Psoas muscle (tissue), 8 donors: ENCODE measurements around the gene PFKM. TPM values are rescaled to one million over a fixed set of nuclear protein-coding genes. Genes with fewer than 3 reads are reported as not detected.

ENCODE experiments used
- ATAC-seq, 4 donors: fragments of 200-7000 bp; cut with Tn5 transposase; one replicate each; pipeline ENCODE4 v1.9.1; 2020; ENCODE audit warnings: moderate library complexity in 3 of 4, mild to moderate bottlenecking in 2 of 4
- DNase-seq, 2 donors: peaks; one replicate each; pipeline ENCODE4 v3.0.0-alpha.2; 2020
- H3K27ac ChIP-seq: fragments of 200-600 bp; one replicate; pipeline ENCODE4 v1.8.0; 2022
- H3K27me3 ChIP-seq, 3 donors: fragments of 200-600 bp in 1 of 3; one replicate each; pipeline versions ENCODE4 v1.6.1 to v1.8.0; 2013 to 2022; ENCODE audit warnings: low read length in 2 of 3, mild to moderate bottlenecking in 2 of 3, moderate library complexity in 1 of 3; ENCODE audit not compliant: insufficient read depth in 3 of 3
- H3K36me3 ChIP-seq, 2 donors: fragments of 200-600 bp in 1 of 2; one replicate each; pipeline versions ENCODE4 v1.6.1 to v1.8.0; 2013 to 2022; ENCODE audit warnings: low read depth in 1 of 2, mild to moderate bottlenecking in 1 of 2, moderate library complexity in 1 of 2; ENCODE audit not compliant: insufficient read depth in 1 of 2
- H3K4me1 ChIP-seq: fragments of 200-600 bp; one replicate; pipeline ENCODE4 v1.8.0; 2022
- H3K4me3 ChIP-seq: fragments of 200-600 bp; one replicate; pipeline ENCODE4 v1.8.0; 2022; ENCODE audit warnings: mild to moderate bottlenecking
- H3K9me3 ChIP-seq: fragments of 200-600 bp; one replicate; pipeline ENCODE4 v1.8.0; 2022
- CTCF ChIP-seq: fragments of 200-600 bp; IDR thresholded peaks from one replicate; pipeline ENCODE4 v1.8.0; 2022; ENCODE audit warnings: antibody characterized with exemption
- WGBS, 3 donors: extraction: QIAGEN DNeasy Blood & Tissue Kit; methylation state at CpG; one replicate each; pipeline versions ENCODE4 v1.1.6 to v1.1.7; 2013; 5-methylcytosine and 5-hydroxymethylcytosine counted together
- intact Hi-C, 2 donors: fragments of 100-400 bp; cut with DNase I; formaldehyde crosslinking; loops; one replicate each; pipeline versions ENCODE4 v1.11.0 to v1.14.2; 2022
- polyA plus RNA-seq, 3 donors: library from polyadenylated mRNA; stranded (reverse); fragments of 200-250 nt; gene quantifications; one replicate each; pipeline ENCODE4 v1.2.3, GENCODE V29; 2013
- total RNA-seq, 4 donors: library from RNA; stranded (reverse); fragmentation: NEBNext Ultra II Directional in 2 of 4; extraction: Animal tissue kit (Norgen Biotek cat#: 25700) in 2 of 4; gene quantifications; one replicate each; pipeline versions ENCODE4 v1.2.1 to v1.2.4, GENCODE V29; 2021 to 2023
- donor health status: healthy with polysubstance abuse.
- donor health status: DM: no; HTN: no; CAD: no; lungs with moderate emphysema.
- donor health status: Bipolar disorder and iron deficiency.
- donor health status: healthy.
- donor health status: DM: yes; HTN: yes; CAD: no.
- donor health status: DM: no; HTN: no; CAD: no.
- donor health status: DM: no; HTN: no; CAD: no.
- donor health status: DM: yes; HTN: yes; CAD: no.

Gene PFKM
- total and polyA plus RNA-seq, 7 donors, result 65.1 to 1,283 (median 618) TPM

GRCh38 chr12:48187916-48188695 is 68.9 kb downstream of the PFKM start:
- TF ChIP-seq CTCF, result no peak
- 81 to 87% (median 83%) methylated on average over 10 of the region's 10 CpGs for WGBS, 3 donors
- no peak overlapping the region for H3K27ac ChIP-seq

GRCh38 chr12:48189331-48190125 is 70.4 kb downstream of the PFKM start:
- H3K4me3 ChIP-seq, result no peak overlapping the region
- H3K9me3 ChIP-seq, result no peaks in the 10 kb centered on the region
- intact Hi-C loops, result loop anchor here (10.0 kb wide), 1 partner anchor 435 kb away; no protein-coding TSS in a partner anchor
- WGBS, 3 donors, result 41 to 44% (median 42%) methylated on average over 6 of the region's 6 CpGs
- DNase-seq (peak in 1 of 2 donors; percentile 46), ATAC-seq (peak; percentile 62 to 86 (median 83))
- peak; percentile 88 for TF ChIP-seq CTCF
- no peaks in the 10 kb centered on the region for H3K36me3 ChIP-seq
- H3K4me1 ChIP-seq, result peaks cover 1% of the 10 kb centered on the region
- H3K27ac ChIP-seq, result no peak overlapping the region
- H3K27me3 ChIP-seq, result peaks cover 0 to 9% (median 6%) of the 10 kb centered on the region in 3 donors

More at GRCh38 chr12:48187916-48188695, 68.9 kb downstream of the PFKM start:
- intact Hi-C loops, result loop anchor here (10.0 kb wide), 1 partner anchor 437 kb away; no protein-coding TSS in a partner anchor
- DNase-seq, result no peak
- no peak for ATAC-seq
- peaks cover 0 to 24% (median 13%) of the 10 kb centered on the region in 3 donors for H3K27me3 ChIP-seq
- no peaks in the 10 kb centered on the region for H3K9me3 ChIP-seq
- no peak overlapping the region for H3K4me3 ChIP-seq
- H3K4me1 ChIP-seq, result peaks cover 14% of the 10 kb centered on the region
- no peaks in the 10 kb centered on the region for H3K36me3 ChIP-seq

GRCh38 chr12:48191096-48191495 is 71.9 kb downstream of the PFKM start:
- Histone ChIP-seq H3K27ac (no peak overlapping the region), H3K9me3 (no peaks in the 10 kb centered on the region), H3K4me3 (no peak overlapping the region), H3K36me3 (no peaks in the 10 kb centered on the region), H3K27me3 (peaks cover 0 to under 1% (median 0%) of the 10 kb centered on the region in 3 donors), H3K4me1 (no peaks in the 10 kb centered on the region)
- TF ChIP-seq CTCF, result no peak
- no peak for ATAC-seq
- intact Hi-C loops, result no loop called here
- DNase-seq, result no peak

GRCh38 chr12:48192861-48193260 is 73.7 kb downstream of the PFKM start:
- WGBS, 3 donors, result 93 to 99% (median 96%) methylated on average over 1 of the region's 1 CpG
- ATAC-seq, result no peak

More at GRCh38 chr12:48192861-48193260, 73.7 kb downstream of the PFKM start:
- no peak for DNase-seq
- no peaks in the 10 kb centered on the region for H3K27me3 ChIP-seq
- intact Hi-C loops, result no loop called here
- no peaks in the 10 kb centered on the region for H3K36me3 ChIP-seq
- no peak overlapping the region for H3K27ac ChIP-seq
- H3K4me3 ChIP-seq, result no peak overlapping the region
- no peaks in the 10 kb centered on the region for H3K9me3 ChIP-seq
- H3K4me1 ChIP-seq, result peaks cover 8% of the 10 kb centered on the region
- no peak for TF ChIP-seq CTCF
